Naive thymus-derived CD4-positive, alpha-beta T cell (primary cell): ENCODE measurements around the gene RRP36. TPM values are rescaled to one million over a fixed set of nuclear protein-coding genes. Genes with fewer than 3 reads are reported as not detected.

Source experiments
- ATAC-seq: fragments of 150-1000 bp; cut with Tn5 transposase; 2 replicates; pipeline ENCODE4 v1.10.0; 2021; ENCODE audit warnings: mild to moderate bottlenecking, moderate library complexity
- CTCF ChIA-PET: fragments of 350-600 bp; sonication (Branson Sonifier 250); formaldehyde crosslinking; loops from one replicate; lab custom pipeline; 2021; ENCODE audit warnings: antibody characterized with exemption; lab: Charles Lee
- POLR2A ChIA-PET: fragments of 350-600 bp; sonication (Branson Sonifier 250); formaldehyde crosslinking; loops from one replicate; lab custom pipeline; 2021; ENCODE audit warnings: antibody characterized with exemption, inconsistent platforms; lab: Charles Lee
- DNase-seq, 9 donors: peaks; one replicate each; pipeline versions ENCODE4 v3.0.0 to v3.0.0-alpha.2; 2020 to 2022; ENCODE audit warnings: mixed read lengths in 1 of 9
- H3K27ac ChIP-seq: one replicate; pipeline ENCODE4 v1.7.0; 2013; ENCODE audit warnings: mild to moderate bottlenecking, low read depth, low read length, moderate library complexity
- H3K27me3 ChIP-seq, 2 donors: one replicate each; pipeline ENCODE4 v1.7.0; 2013; ENCODE audit warnings: low read length in 2 of 2, mild to moderate bottlenecking in 2 of 2, moderate library complexity in 2 of 2; ENCODE audit not compliant: control insufficient read depth in 2 of 2, insufficient read depth in 2 of 2
- H3K36me3 ChIP-seq, 3 experiments: 1 replicate in 2 of 3; 2 replicates in 1 of 3; pipeline ENCODE4 v1.7.0; 2013; ENCODE audit warnings: low read length in 3 of 3, mild to moderate bottlenecking in 3 of 3, moderate library complexity in 1 of 3; ENCODE audit not compliant: insufficient read depth in 3 of 3, control insufficient read depth in 2 of 3
- H3K4me1 ChIP-seq, 2 donors: one replicate each; pipeline ENCODE4 v1.7.0; 2013; ENCODE audit warnings: low read length in 2 of 2, mild to moderate bottlenecking in 2 of 2, moderate library complexity in 1 of 2; ENCODE audit not compliant: control insufficient read depth in 2 of 2, insufficient read depth in 2 of 2
- H3K4me3 ChIP-seq: 2 replicates; pipeline ENCODE4 v1.7.0; 2013; ENCODE audit warnings: mild to moderate bottlenecking, low read length
- H3K9me3 ChIP-seq, 3 experiments: 1 replicate in 2 of 3; 2 replicates in 1 of 3; pipeline ENCODE4 v1.7.0; 2013; ENCODE audit warnings: low read length in 3 of 3; ENCODE audit not compliant: control insufficient read depth in 2 of 3
- H3K27ac Mint-ChIP-seq, 9 donors: one replicate each; pipeline ENCODE4 v1.8.0; 2020 to 2022; ENCODE audit warnings: mixed read lengths in 9 of 9, mild to moderate bottlenecking in 8 of 9, moderate library complexity in 5 of 9, inconsistent platforms in 2 of 9
- H3K27me3 Mint-ChIP-seq, 5 donors: one replicate each; pipeline ENCODE4 v1.8.0; 2021 to 2022; ENCODE audit warnings: mixed read lengths in 5 of 5, mild to moderate bottlenecking in 1 of 5
- H3K36me3 Mint-ChIP-seq, 5 donors: one replicate each; pipeline ENCODE4 v1.8.0; 2020 to 2022; ENCODE audit warnings: mixed read lengths in 5 of 5, mild to moderate bottlenecking in 3 of 5, inconsistent platforms in 1 of 5
- H3K4me1 Mint-ChIP-seq, 7 donors: one replicate each; pipeline ENCODE4 v1.8.0; 2020 to 2022; ENCODE audit warnings: mixed read lengths in 7 of 7, mild to moderate bottlenecking in 3 of 7, inconsistent platforms in 1 of 7
- H3K4me3 Mint-ChIP-seq, 10 donors: one replicate each; pipeline ENCODE4 v1.8.0; 2020 to 2022; ENCODE audit warnings: mild to moderate bottlenecking in 10 of 10, mixed read lengths in 10 of 10, moderate library complexity in 6 of 10, inconsistent platforms in 2 of 10
- H3K9me3 Mint-ChIP-seq, 11 donors: one replicate each; pipeline ENCODE4 v1.8.0; 2020 to 2022; ENCODE audit warnings: mixed read lengths in 11 of 11, mild to moderate bottlenecking in 4 of 11, inconsistent platforms in 1 of 11, moderate library complexity in 1 of 11
- intact Hi-C, 2 donors: fragments of 100-400 bp; cut with micrococcal nuclease; formaldehyde crosslinking; loops; one replicate each; pipeline ENCODE4 v1.15.1; 2023
- polyA plus RNA-seq, 2 donors: library from polyadenylated mRNA; unstranded; fragments of 300-500 nt; fragmentation: Illumina TruSeq; gene quantifications; one replicate each; pipeline ENCODE4 v1.2.3, GENCODE V29; 2021
- total RNA-seq, 6 experiments: library from RNA in 5 of 6; stranded (reverse) in 5 of 6; gene quantifications; 1 replicate in 5 of 6; 2 replicates in 1 of 6; pipeline ENCODE4 v1.2.3 and lab custom pipeline; 2021 to 2026

Gene RRP36
- total and polyA plus RNA-seq, 7 experiments from 2014 or later, result 25.4 to 89.6 (median 49.1) TPM

DNA sequence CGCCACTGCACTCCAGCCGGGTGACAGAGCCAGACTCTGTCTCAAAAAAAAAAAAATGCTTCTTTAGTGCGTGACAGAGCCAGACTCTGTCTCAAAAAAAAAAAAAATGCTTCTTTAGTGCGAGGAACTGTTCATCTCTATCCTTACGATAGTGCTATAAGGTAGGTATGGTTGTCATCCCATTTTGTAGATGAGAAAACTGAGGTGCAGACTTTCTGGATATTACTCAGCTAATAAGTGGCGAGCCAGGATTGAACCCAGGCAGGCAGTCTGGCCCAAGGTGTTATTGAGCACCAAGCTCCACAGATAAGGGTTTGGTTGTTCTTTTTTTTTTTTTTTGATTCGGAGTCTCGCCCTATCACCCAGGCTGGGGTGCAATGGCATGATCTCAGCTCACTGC is 19.6 kb upstream of the RRP36 start:
- no peak for DNase-seq
- Histone ChIP-seq H3K27me3 (no peaks in the 10 kb centered on the region), H3K36me3 (peaks cover 0 to 19% (median 0%) of the 10 kb centered on the region in 3 experiments), H3K4me3 (no peak overlapping the region), H3K27ac (no peak overlapping the region), H3K9me3 (no peaks in the 10 kb centered on the region), H3K4me1 (no peaks in the 10 kb centered on the region)
- Mint-ChIP-seq H3K4me3 (no peak overlapping the region), H3K27ac (no peak overlapping the region), H3K27me3 (no peaks in the 10 kb centered on the region), H3K4me1 (peaks cover 0 to 5% (median 4%) of the 10 kb centered on the region in 7 donors), H3K36me3 (peaks cover 0 to 9% (median 0%) of the 10 kb centered on the region in 5 donors), H3K9me3 (no peaks in the 10 kb centered on the region)
- ATAC-seq, result no peak
- POLR2A ChIA-PET, result interaction anchor here (0.7 to 1.5 kb wide), 2 partner anchors 88 to 348 kb away, joined by 3 read pairs; no protein-coding TSS in a partner anchor
- CTCF ChIA-PET, result interaction anchor here (0.6 to 0.7 kb wide), 3 partner anchors 18 to 263 kb away, joined by 3 to 4 read pairs (median 3); no protein-coding TSS in a partner anchor
- intact Hi-C loops, result no loop called here

DNA sequence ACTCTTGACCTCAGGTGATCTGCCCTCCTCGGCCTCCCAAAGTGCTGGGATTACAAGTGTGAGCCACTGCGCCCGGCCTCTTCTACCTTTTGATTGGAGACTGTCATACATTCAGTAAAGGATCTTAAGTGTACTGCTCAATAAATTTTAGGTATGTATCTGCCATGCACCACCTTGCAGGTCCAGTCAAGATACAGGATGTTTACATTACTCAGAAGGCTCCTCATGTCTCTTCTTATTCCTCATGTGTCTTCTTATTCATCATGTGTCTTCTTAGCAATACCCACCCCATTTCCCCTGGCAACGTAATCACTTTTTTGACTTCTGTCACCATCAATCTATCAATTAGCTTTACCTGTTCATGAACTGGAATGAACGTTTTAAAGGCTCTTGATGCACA is 15.6 kb upstream of the RRP36 start:
- Mint-ChIP-seq H3K4me1 (peaks cover 0 to 12% (median 5%) of the 10 kb centered on the region in 7 donors), H3K27me3 (no peaks in the 10 kb centered on the region), H3K9me3 (no peaks in the 10 kb centered on the region), H3K27ac (peak overlapping the region in 2 of 9 donors; percentile 3 to 51), H3K4me3 (no peak overlapping the region), H3K36me3 (peaks cover 0 to 26% (median 8%) of the 10 kb centered on the region in 5 donors)
- POLR2A ChIA-PET, result interaction anchor here (0.6 to 1.9 kb wide), 3 partner anchors 8 to 136 kb away, joined by 3 to 10 read pairs (median 5); partner anchors contain the start of genes KLHDC3 and MEA1
- no peak overlapping the region for H3K4me3 ChIP-seq
- no peak overlapping the region for H3K27ac ChIP-seq
- CTCF ChIA-PET, result interaction anchor here (0.6 to 1.8 kb wide), 2 partner anchors 138 to 522 kb away, joined by 4 to 7 read pairs; no protein-coding TSS in a partner anchor
- peaks cover 0 to 58% (median 7%) of the 10 kb centered on the region in 3 experiments for H3K36me3 ChIP-seq
- ATAC-seq, result no peak
- no peak for DNase-seq
- no peaks in the 10 kb centered on the region for H3K9me3 ChIP-seq
- H3K27me3 ChIP-seq, result no peaks in the 10 kb centered on the region
- no peaks in the 10 kb centered on the region for H3K4me1 ChIP-seq
- intact Hi-C loops, result no loop called here

DNA sequence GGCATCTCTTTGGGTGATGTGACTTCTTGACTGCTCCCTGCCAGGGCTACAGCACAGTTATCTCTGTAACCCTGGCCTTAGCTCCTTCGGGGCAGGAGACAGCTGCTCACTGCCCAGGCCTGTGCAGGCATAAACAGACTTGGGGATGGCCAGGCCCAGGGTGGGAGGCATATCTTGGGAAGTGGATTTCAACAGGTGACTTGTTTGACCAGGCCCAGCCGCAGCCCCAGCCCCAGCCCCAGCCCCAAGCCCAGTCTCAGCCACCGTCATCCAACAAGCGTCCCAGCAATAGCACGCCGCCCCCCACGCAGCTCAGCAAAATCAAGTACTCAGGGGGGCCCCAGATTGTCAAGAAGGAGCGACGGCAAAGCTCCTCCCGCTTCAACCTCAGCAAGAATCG is 15.2 kb upstream of the RRP36 start:
- Mint-ChIP-seq H3K9me3 (no peaks in the 10 kb centered on the region), H3K27me3 (no peaks in the 10 kb centered on the region), H3K4me3 (no peak overlapping the region), H3K36me3 (peaks cover 0 to 26% (median 8%) of the 10 kb centered on the region in 5 donors), H3K4me1 (peaks cover 0 to 14% (median 7%) of the 10 kb centered on the region in 7 donors), H3K27ac (peak overlapping the region in 2 of 9 donors; percentile 3 to 51)
- Histone ChIP-seq H3K27me3 (no peaks in the 10 kb centered on the region), H3K9me3 (no peaks in the 10 kb centered on the region), H3K4me3 (no peak overlapping the region), H3K4me1 (no peaks in the 10 kb centered on the region), H3K36me3 (peaks cover 0 to 62% (median 9%) of the 10 kb centered on the region in 3 experiments), H3K27ac (no peak overlapping the region)
- DNase-seq (no peak), ATAC-seq (no peak)
- intact Hi-C loops, result no loop called here
- POLR2A ChIA-PET, result interaction anchor here (1.5 kb wide), 1 partner anchor 50 kb away, joined by 5 read pairs; no protein-coding TSS in a partner anchor
- CTCF ChIA-PET, result interaction anchor here (0.6 to 1.8 kb wide), 2 partner anchors 137 to 522 kb away, joined by 4 to 7 read pairs; no protein-coding TSS in a partner anchor

DNA sequence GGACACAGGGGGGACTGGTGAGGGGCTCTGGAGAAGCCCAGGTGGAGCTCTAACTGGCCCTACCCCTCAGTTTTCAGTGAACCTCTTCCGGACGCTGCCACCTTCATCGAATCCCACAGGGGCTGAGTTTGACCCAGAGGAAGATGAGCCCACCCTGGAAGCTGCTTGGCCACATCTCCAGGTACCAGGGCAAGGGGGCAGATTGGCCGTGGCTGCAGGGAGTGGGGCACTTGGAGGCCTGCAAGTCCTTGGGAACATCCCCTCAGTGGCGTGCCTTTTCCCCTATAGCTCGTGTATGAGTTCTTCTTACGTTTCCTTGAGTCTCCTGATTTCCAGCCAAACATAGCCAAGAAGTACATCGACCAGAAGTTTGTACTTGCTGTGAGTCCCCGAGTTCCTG is 14.3 kb upstream of the RRP36 start:
- Histone ChIP-seq H3K27ac (no peak overlapping the region), H3K36me3 (peaks cover 0 to 71% (median 10%) of the 10 kb centered on the region in 3 experiments), H3K9me3 (no peaks in the 10 kb centered on the region), H3K27me3 (no peaks in the 10 kb centered on the region), H3K4me1 (no peaks in the 10 kb centered on the region), H3K4me3 (no peak overlapping the region)
- ATAC-seq, result no peak
- no peak for DNase-seq
- peak overlapping the region in 3 of 9 donors; percentile 8 to 64 (median 32) for H3K27ac Mint-ChIP-seq
- CTCF ChIA-PET, result no interaction called here
- peaks cover 0 to 30% (median 8%) of the 10 kb centered on the region in 5 donors for H3K36me3 Mint-ChIP-seq
- H3K27me3 Mint-ChIP-seq, result no peaks in the 10 kb centered on the region
- H3K9me3 Mint-ChIP-seq, result no peaks in the 10 kb centered on the region
- no peak overlapping the region for H3K4me3 Mint-ChIP-seq
- H3K4me1 Mint-ChIP-seq, result peaks cover 4 to 22% (median 16%) of the 10 kb centered on the region in 7 donors
- POLR2A ChIA-PET, result interaction anchor here (1.5 kb wide), 1 partner anchor 49 kb away, joined by 5 read pairs; no protein-coding TSS in a partner anchor
- intact Hi-C loops, result no loop called here

DNA sequence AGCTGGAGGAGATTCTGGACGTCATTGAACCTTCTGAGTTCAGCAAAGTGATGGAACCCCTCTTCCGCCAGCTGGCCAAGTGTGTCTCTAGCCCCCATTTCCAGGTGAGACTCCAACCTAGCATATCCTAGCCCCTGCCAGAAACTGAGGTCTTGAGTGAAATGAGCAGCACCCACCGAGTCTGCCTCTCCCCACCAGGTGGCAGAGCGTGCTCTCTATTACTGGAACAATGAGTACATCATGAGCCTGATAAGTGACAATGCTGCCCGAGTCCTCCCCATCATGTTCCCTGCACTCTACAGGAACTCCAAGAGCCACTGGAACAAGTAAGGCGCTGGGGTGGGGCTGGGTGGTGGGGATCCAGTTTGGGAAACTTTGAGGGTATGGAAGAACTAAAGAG is 12.3 kb upstream of the RRP36 start:
- peak overlapping the region in 5 of 9 donors; percentile 3 to 79 (median 41) for H3K27ac Mint-ChIP-seq
- peaks cover 0 to 32% (median 8%) of the 10 kb centered on the region in 5 donors for H3K36me3 Mint-ChIP-seq
- H3K9me3 ChIP-seq, result no peaks in the 10 kb centered on the region
- no peak for ATAC-seq
- H3K4me1 Mint-ChIP-seq, result peaks cover 20 to 42% (median 33%) of the 10 kb centered on the region in 7 donors
- H3K27me3 ChIP-seq, result no peaks in the 10 kb centered on the region
- DNase-seq, result peak in 6 of 9 donors; percentile 16 to 39 (median 29)
- POLR2A ChIA-PET, result interaction anchor here (0.9 to 2.0 kb wide), 2 partner anchors 28 to 80 kb away, joined by 4 to 9 read pairs; partner anchors contain the start of gene CNPY3
- H3K27me3 Mint-ChIP-seq, result peaks cover 0 to 3% (median 0%) of the 10 kb centered on the region in 5 donors
- no peak overlapping the region for H3K4me3 Mint-ChIP-seq
- peaks cover 7 to 13% of the 10 kb centered on the region in 2 donors for H3K4me1 ChIP-seq
- H3K27ac ChIP-seq, result no peak overlapping the region
- CTCF ChIA-PET, result interaction anchor here (1.4 kb wide), 1 partner anchor 135 kb away, joined by 4 read pairs; no protein-coding TSS in a partner anchor
- no peak overlapping the region for H3K4me3 ChIP-seq
- peaks cover 0 to under 1% (median 0%) of the 10 kb centered on the region in 11 donors for H3K9me3 Mint-ChIP-seq
- intact Hi-C loops, result loop anchor here (1.0 to 2.0 kb wide), 3 partner anchors 108 to 134 kb away; no protein-coding TSS in a partner anchor
- H3K36me3 ChIP-seq, result peaks cover 0 to 67% (median 10%) of the 10 kb centered on the region in 3 experiments

DNA sequence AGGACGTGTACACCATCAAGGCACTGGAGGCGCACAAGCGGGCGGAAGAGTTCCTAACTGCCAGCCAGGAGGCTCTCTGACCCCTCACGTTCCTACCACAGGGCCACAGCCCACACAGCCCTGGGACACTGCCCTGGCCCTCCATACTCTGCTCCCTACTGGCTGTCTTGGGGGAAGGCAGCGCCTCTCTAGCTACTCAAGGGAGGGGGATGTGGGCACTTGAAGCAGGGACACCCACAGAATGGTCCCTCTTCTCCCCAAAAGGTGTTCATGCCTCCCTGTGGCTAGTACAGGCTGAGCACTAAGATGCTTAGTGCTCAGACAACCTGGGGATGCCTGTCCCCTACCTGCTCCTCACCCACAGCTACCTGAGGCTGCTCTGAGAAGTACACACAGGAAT is 10.2 kb upstream of the RRP36 start:
- no peaks in the 10 kb centered on the region for H3K27me3 ChIP-seq
- H3K4me1 Mint-ChIP-seq, result peaks cover 37 to 60% (median 45%) of the 10 kb centered on the region in 7 donors
- DNase-seq (no peak), ATAC-seq (no peak)
- H3K27ac Mint-ChIP-seq, result peak overlapping the region in 4 of 9 donors; percentile 36 to 94 (median 58)
- intact Hi-C loops, result loop anchor here (5.0 kb wide), 6 partner anchors 239 to 1939 kb away; partner anchors contain the start of genes GTPBP2 (in 1 of the 2), NFYA (in 1 of the 2), OARD1 (in 1 of the 2) and POLH (in 1 of the 2)
- peaks cover 0 to 62% (median 10%) of the 10 kb centered on the region in 3 experiments for H3K36me3 ChIP-seq
- H3K36me3 Mint-ChIP-seq, result peaks cover 0 to 31% (median 8%) of the 10 kb centered on the region in 5 donors
- H3K27me3 Mint-ChIP-seq, result peaks cover 0 to 3% (median 0%) of the 10 kb centered on the region in 5 donors
- no peak overlapping the region for H3K4me3 ChIP-seq
- H3K9me3 ChIP-seq, result no peaks in the 10 kb centered on the region
- H3K27ac ChIP-seq, result no peak overlapping the region
- peak overlapping the region in 5 of 10 donors; percentile 2 to 76 (median 4) for H3K4me3 Mint-ChIP-seq
- ChIA-PET POLR2A (interaction anchor here (0.8 to 2.0 kb wide), 9 partner anchors 10 to 82 kb away, joined by 3 to 9 read pairs (median 3); partner anchors contain the start of genes CNPY3, CUL7, KLC4 and MRPL2), CTCF (interaction anchor here (0.6 to 0.7 kb wide), 2 partner anchors 118 to 132 kb away, joined by 3 to 4 read pairs; no protein-coding TSS in a partner anchor)
- peaks cover 20 to 27% of the 10 kb centered on the region in 2 donors for H3K4me1 ChIP-seq
- H3K9me3 Mint-ChIP-seq, result peaks cover 0 to 1% (median 0%) of the 10 kb centered on the region in 11 donors
